Psoas muscle (tissue), 8 donors: ENCODE data around the gene EBF3. TPM values are rescaled to one million over a fixed set of nuclear protein-coding genes. Genes with fewer than 3 reads are reported as not detected.

Experiments
- ATAC-seq, 4 donors: fragments of 200-7000 bp; cut with Tn5 transposase; one replicate each; pipeline ENCODE4 v1.9.1; 2020; ENCODE audit warnings: moderate library complexity in 3 of 4, mild to moderate bottlenecking in 2 of 4
- DNase-seq, 2 donors: peaks; one replicate each; pipeline ENCODE4 v3.0.0-alpha.2; 2020
- H3K27ac ChIP-seq: fragments of 200-600 bp; one replicate; pipeline ENCODE4 v1.8.0; 2022
- H3K27me3 ChIP-seq, 3 donors: fragments of 200-600 bp in 1 of 3; one replicate each; pipeline versions ENCODE4 v1.6.1 to v1.8.0; 2013 to 2022; ENCODE audit warnings: low read length in 2 of 3, mild to moderate bottlenecking in 2 of 3, moderate library complexity in 1 of 3; ENCODE audit not compliant: insufficient read depth in 3 of 3
- H3K36me3 ChIP-seq, 2 donors: fragments of 200-600 bp in 1 of 2; one replicate each; pipeline versions ENCODE4 v1.6.1 to v1.8.0; 2013 to 2022; ENCODE audit warnings: low read depth in 1 of 2, mild to moderate bottlenecking in 1 of 2, moderate library complexity in 1 of 2; ENCODE audit not compliant: insufficient read depth in 1 of 2
- H3K4me1 ChIP-seq: fragments of 200-600 bp; one replicate; pipeline ENCODE4 v1.8.0; 2022
- H3K4me3 ChIP-seq: fragments of 200-600 bp; one replicate; pipeline ENCODE4 v1.8.0; 2022; ENCODE audit warnings: mild to moderate bottlenecking
- H3K9me3 ChIP-seq: fragments of 200-600 bp; one replicate; pipeline ENCODE4 v1.8.0; 2022
- CTCF ChIP-seq: fragments of 200-600 bp; IDR thresholded peaks from one replicate; pipeline ENCODE4 v1.8.0; 2022; ENCODE audit warnings: antibody characterized with exemption
- WGBS, 3 donors: extraction: QIAGEN DNeasy Blood & Tissue Kit; methylation state at CpG; one replicate each; pipeline versions ENCODE4 v1.1.6 to v1.1.7; 2013; 5-methylcytosine and 5-hydroxymethylcytosine counted together
- intact Hi-C, 2 donors: fragments of 100-400 bp; cut with DNase I; formaldehyde crosslinking; loops; one replicate each; pipeline versions ENCODE4 v1.11.0 to v1.14.2; 2022
- polyA plus RNA-seq, 3 donors: library from polyadenylated mRNA; stranded (reverse); fragments of 200-250 nt; gene quantifications; one replicate each; pipeline ENCODE4 v1.2.3, GENCODE V29; 2013
- total RNA-seq, 4 donors: library from RNA; stranded (reverse); fragmentation: NEBNext Ultra II Directional in 2 of 4; extraction: Animal tissue kit (Norgen Biotek cat#: 25700) in 2 of 4; gene quantifications; one replicate each; pipeline versions ENCODE4 v1.2.1 to v1.2.4, GENCODE V29; 2021 to 2023
- donor health status: healthy with polysubstance abuse.
- donor health status: DM: no; HTN: no; CAD: no; lungs with moderate emphysema.
- donor health status: Bipolar disorder and iron deficiency.
- donor health status: healthy.
- donor health status: DM: yes; HTN: yes; CAD: no.
- donor health status: DM: no; HTN: no; CAD: no.
- donor health status: DM: no; HTN: no; CAD: no.
- donor health status: DM: yes; HTN: yes; CAD: no.

The EBF3 gene
- total and polyA plus RNA-seq, 7 donors, result 3.2 to 10.1 (median 5.2) TPM

- Histone ChIP-seq H3K9me3 (no peaks in the 10 kb centered on the region), H3K36me3 (no peaks in the 10 kb centered on the region), H3K27ac (no peak overlapping the region), H3K4me3 (no peak overlapping the region), H3K4me1 (no peaks in the 10 kb centered on the region), H3K27me3 (peaks cover 0 to 15% (median 2%) of the 10 kb centered on the region in 3 donors)
- intact Hi-C loops, result no loop called here
- no peak for TF ChIP-seq CTCF
- WGBS, 3 donors, result 90 to 94% (median 93%) methylated on average over 9 of the region's 9 CpGs
- ATAC-seq (no peak), DNase-seq (no peak)
These were observed 45.2 kb upstream of the EBF3 start for GRCh38 chr10:130009228-130009627.

GRCh38 chr10:130003787-130004613, 39.9 kb upstream of the EBF3 start:
- H3K9me3 ChIP-seq, result no peaks in the 10 kb centered on the region
- peaks cover 0 to 2% (median 0%) of the 10 kb centered on the region in 3 donors for H3K27me3 ChIP-seq
- no peaks in the 10 kb centered on the region for H3K36me3 ChIP-seq
- no peak overlapping the region for H3K4me3 ChIP-seq
- DNase-seq, result no peak
- no peak for TF ChIP-seq CTCF
- intact Hi-C loops, result no loop called here
- no peak overlapping the region for H3K27ac ChIP-seq
- H3K4me1 ChIP-seq, result no peaks in the 10 kb centered on the region
- 80 to 82% (median 80%) methylated on average over 8 of the region's 8 CpGs for WGBS, 3 donors
- ATAC-seq, result no peak

GRCh38 chr10:130003166-130003565, 39.1 kb upstream of the EBF3 start:
- H3K27me3 ChIP-seq, result peaks cover 0 to 2% (median 0%) of the 10 kb centered on the region in 3 donors
- peaks cover 4% of the 10 kb centered on the region for H3K9me3 ChIP-seq
- no peak overlapping the region for H3K4me3 ChIP-seq
- H3K36me3 ChIP-seq, result no peaks in the 10 kb centered on the region
- ATAC-seq (no peak), DNase-seq (no peak)
- no peak overlapping the region for H3K27ac ChIP-seq
- 41 to 67% (median 44%) methylated on average over 9 of the region's 9 CpGs for WGBS, 3 donors
- intact Hi-C loops, result no loop called here
- no peak for TF ChIP-seq CTCF
- no peaks in the 10 kb centered on the region for H3K4me1 ChIP-seq

GRCh38 chr10:130002606-130003005, 38.5 kb upstream of the EBF3 start:
- intact Hi-C loops, result no loop called here

More at GRCh38 chr10:130002606-130003005, 38.5 kb upstream of the EBF3 start:
- WGBS, 3 donors, result 84 to 87% (median 85%) methylated on average over 14 of the region's 14 CpGs
- Histone ChIP-seq H3K27ac (no peak overlapping the region), H3K4me1 (no peaks in the 10 kb centered on the region), H3K4me3 (no peak overlapping the region), H3K27me3 (peaks cover 0 to 2% (median 0%) of the 10 kb centered on the region in 3 donors), H3K36me3 (no peaks in the 10 kb centered on the region), H3K9me3 (peaks cover 4% of the 10 kb centered on the region)
- ATAC-seq (no peak), DNase-seq (no peak)
- no peak for TF ChIP-seq CTCF
